GM12872 (cell line): ENCODE results near the gene CDKAL1.

ENCODE experiments used
- TF ChIP-seq, protein P1 (sequence below): IDR thresholded peaks from 3 replicates; pipeline ENCODE4 v1.5.1; 2011; ENCODE audit warnings: low read depth, mild to moderate bottlenecking, low read length, moderate library complexity; ENCODE audit not compliant: insufficient read depth

Gene CDKAL1

DNA sequence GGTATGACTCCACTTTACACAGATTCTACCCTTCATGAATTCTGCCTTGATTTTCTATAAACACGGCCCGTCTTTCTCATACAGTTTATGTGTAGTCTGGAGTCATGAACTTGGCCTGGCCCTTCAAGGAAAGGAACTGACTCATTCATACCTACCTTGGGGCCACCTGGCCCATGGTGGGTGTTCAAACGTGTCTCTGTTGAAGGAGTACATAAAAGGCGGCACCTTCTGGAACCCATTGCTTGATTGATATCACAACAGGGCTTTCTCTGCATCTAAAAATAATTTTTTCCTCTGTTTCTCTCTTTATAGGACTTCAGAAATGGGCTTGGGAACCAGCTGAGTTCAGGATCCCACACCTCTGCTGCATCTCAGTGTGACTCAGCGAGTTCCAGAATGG is 696.3 kb downstream of the CDKAL1 start:
- TF ChIP-seq, protein P1, sequence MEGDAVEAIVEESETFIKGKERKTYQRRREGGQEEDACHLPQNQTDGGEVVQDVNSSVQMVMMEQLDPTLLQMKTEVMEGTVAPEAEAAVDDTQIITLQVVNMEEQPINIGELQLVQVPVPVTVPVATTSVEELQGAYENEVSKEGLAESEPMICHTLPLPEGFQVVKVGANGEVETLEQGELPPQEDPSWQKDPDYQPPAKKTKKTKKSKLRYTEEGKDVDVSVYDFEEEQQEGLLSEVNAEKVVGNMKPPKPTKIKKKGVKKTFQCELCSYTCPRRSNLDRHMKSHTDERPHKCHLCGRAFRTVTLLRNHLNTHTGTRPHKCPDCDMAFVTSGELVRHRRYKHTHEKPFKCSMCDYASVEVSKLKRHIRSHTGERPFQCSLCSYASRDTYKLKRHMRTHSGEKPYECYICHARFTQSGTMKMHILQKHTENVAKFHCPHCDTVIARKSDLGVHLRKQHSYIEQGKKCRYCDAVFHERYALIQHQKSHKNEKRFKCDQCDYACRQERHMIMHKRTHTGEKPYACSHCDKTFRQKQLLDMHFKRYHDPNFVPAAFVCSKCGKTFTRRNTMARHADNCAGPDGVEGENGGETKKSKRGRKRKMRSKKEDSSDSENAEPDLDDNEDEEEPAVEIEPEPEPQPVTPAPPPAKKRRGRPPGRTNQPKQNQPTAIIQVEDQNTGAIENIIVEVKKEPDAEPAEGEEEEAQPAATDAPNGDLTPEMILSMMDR, result no peak

DNA sequence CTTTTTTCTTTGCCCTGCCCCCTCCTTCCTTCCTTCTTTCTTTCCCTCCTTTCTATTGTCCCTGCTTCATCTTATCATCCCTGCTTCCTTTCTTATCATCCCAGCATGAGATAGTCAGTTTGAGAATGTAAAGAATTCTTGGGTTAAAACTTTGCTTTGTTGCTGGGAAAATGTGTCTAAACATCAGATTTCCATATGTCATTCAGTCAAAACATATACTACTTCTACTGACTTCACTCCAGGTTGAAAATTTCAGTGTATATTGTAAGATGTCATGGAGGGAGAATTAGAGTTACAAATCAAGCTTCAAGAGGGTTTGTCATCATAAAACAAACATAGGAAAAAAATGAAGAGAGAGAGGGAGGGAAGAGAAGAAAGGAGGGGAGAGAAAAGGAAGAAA is 700.9 kb downstream of the CDKAL1 start:
- TF ChIP-seq, protein P1, result no peak

DNA sequence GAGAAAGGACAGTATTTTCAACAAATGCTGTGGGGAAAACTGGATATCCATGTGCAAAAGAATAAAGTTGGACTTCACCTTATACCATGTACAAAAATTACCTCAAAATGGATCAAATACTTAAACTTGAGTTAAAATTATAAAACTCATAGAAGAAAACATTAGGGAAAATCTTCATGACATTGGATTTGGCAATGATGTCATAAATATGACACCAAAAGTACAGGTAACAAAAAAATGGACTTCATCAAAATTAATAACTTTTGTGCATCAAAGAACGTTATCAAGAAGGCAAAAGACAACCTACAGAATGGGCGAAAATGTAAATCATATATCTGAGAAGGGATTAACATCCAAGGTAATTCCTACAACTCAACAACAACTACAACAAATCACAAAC is 704.0 kb downstream of the CDKAL1 start:
- TF ChIP-seq, protein P1, result no peak

DNA sequence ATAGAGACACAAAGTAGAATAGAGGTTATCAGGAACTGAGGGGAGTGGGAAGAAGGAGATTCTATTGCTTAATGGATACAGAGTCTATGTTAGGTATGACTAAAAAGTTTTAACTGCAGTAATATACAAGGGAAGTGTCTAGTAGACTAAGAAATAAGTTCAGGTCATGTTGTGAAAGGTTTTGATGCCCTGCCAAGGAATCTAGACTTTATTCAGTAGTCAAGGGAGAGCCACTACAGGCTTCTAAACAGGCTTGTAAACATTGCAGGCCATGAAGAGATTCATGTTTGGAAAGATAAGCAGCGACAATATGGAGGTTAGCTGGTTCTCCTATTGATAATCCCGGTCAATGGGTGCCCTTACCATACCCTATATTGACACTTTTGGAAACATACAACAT is 706.5 kb downstream of the CDKAL1 start:
- TF ChIP-seq, protein P1, result no peak

DNA sequence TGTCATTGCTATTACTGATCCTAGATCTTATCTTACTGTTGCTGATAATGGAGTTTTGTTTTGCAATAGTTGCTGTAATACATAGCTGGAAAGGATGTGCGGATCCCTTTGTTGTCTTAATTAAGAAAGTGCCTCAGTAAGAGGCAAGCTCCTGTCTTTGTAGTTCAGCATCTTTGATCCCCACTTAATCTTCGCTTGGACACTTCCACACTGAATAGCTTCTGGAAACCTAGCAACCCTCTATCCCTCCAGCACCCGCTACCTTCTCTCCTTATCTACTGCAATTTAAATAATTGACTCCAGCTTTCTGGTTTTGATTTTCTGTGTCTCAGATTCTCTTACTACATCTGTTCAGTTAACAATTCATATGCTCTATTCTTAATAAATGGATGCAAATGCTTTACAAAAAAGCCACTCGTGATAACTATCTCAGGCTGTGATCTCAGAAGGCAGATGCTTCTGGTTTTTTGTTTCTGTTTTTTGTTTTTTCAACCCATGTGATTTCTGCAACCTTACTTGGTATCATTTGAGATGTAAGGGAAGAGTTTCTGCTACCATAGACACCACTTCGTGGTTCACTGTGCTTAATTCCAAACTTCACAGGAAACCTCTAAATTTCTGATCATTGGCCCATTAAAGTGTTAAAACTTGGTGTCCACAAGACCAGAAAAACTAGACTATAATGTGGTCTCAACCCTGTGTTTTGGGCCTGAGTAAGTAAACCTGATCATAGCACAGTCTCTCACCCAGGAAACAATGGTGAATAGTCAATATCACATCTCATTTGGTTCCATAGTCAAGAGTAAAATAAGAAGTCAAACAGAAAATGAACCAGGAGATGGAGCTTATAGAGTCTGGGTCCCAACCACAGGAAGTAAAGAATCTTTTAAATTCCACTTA is 707.2 kb downstream of the CDKAL1 start:
- TF ChIP-seq, protein P1, result no peak

DNA sequence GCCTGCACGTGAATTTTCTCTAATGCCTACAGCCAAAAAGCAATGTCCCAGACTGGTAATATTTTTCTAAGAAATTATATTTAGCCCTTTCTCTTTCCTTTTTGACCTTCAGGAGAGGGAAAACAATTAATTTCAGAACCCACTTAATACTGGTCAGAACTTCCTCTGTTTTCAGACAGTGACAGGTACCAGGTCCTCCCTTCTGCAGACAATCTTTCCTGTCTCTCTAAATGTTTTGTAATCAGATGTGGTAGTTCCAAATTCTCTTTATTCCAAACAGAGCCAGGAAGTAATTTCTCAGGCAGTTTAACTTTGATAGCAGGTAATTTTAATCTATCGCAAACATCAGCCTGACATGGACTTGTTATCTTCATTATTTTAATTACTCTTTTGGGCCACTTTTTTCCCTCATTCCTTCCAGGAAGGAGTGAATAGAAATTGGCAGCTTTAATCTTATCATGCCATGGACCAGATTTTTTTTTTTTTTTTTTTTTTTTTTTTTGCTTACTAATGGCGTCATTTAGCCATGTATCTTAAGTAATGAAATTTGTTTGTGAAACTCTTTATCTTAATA is 710.7 kb downstream of the CDKAL1 start:
- TF ChIP-seq, protein P1, result no peak

DNA sequence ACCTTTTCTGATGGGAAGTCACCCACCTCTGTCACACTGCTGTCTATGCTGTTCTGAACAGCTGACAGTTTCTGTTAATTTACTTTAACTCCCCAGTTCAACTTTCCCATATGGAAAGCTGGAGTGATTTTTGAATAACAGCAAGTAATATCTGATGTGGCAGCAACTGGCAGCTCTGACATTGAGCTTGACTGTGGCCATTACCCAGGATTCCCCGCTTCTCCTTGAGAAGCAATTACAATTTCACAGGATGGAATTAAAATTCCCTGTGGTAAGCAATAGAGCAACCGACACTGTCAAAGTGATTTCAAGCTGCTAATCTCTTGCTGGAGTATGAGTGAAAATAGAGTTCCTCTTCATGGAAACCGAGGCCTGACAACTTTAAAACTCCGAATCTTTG is 711.2 kb downstream of the CDKAL1 start:
- TF ChIP-seq, protein P1, result no peak
